BJ (cell line): Measurements from ENCODE around the gene PPP1R13B. TPM values are rescaled to one million over a fixed set of nuclear protein-coding genes. Genes with fewer than 3 reads are reported as not detected.

Experiments
- CTCF ChIA-PET: fragments of 350-600 bp; formaldehyde crosslinking; extraction: SDS; loops from one replicate; lab custom pipeline; 2021; ENCODE audit warnings: antibody characterized with exemption, inconsistent platforms; lab: Yijun Ruan, JAX
- POLR2A ChIA-PET: fragments of 300-600 bp; sonication (Branson Sonifier 250); formaldehyde crosslinking; extraction: SDS; loops from one replicate; lab custom pipeline; 2021; ENCODE audit warnings: antibody characterized with exemption; lab: Charles Lee
- DNase-seq: peaks from one replicate; pipeline ENCODE4 v3.0.0-alpha.2; 2011; ENCODE audit warnings: low read depth
- H3K27me3 ChIP-seq: 2 replicates; pipeline ENCODE4 v1.6.0; 2011; ENCODE audit warnings: low read length; ENCODE audit not compliant: control insufficient read depth, insufficient read depth
- H3K36me3 ChIP-seq: 2 replicates; pipeline ENCODE4 v1.5.1; 2011; ENCODE audit warnings: low read length; ENCODE audit not compliant: control insufficient read depth, insufficient read depth
- H3K4me3 ChIP-seq: 2 replicates; pipeline ENCODE4 v1.5.1; 2011; ENCODE audit warnings: low read depth, mild to moderate bottlenecking, control low read depth, low read length
- CTCF ChIP-seq: IDR thresholded peaks from 2 replicates; pipeline ENCODE4 v1.5.1; 2011; ENCODE audit warnings: low read depth, mild to moderate bottlenecking, control low read depth, inconsistent platforms, low read length, moderate library complexity; ENCODE audit not compliant: insufficient read depth
- polyA plus RNA-seq: library from polyadenylated mRNA; depleted of rRNA; stranded (reverse); fragments of >200 nt; gene quantifications from 2 replicates; pipeline ENCODE4 v1.2.3, GENCODE V29; 2011

PPP1R13B gene
- polyA plus RNA-seq, 1 experiment: 3.3 TPM

GRCh38 chr14:103728721-103729120 lies 118.7 kb downstream of the PPP1R13B start:
- no peaks in the 10 kb centered on the region for H3K27me3 ChIP-seq
- ChIA-PET CTCF (interaction anchor here (0.6 kb wide), 1 partner anchor 69 kb away, joined by 4 read pairs; no protein-coding TSS in a partner anchor), POLR2A (no interaction called here)
- H3K36me3 ChIP-seq: peaks cover 32% of the 10 kb centered on the region
- no peak overlapping the region for H3K4me3 ChIP-seq
- TF ChIP-seq CTCF: no peak
- no peak for DNase-seq

- ChIA-PET CTCF (no interaction called here), POLR2A (no interaction called here)
- Histone ChIP-seq H3K4me3 (no peak overlapping the region), H3K36me3 (peaks cover 32% of the 10 kb centered on the region), H3K27me3 (no peaks in the 10 kb centered on the region)
- no peak for DNase-seq
- TF ChIP-seq CTCF: no peak
Measured at GRCh38 chr14:103728141-103728540, 119.2 kb downstream of the PPP1R13B start.

GRCh38 chr14:103727313-103727980 lies 119.9 kb downstream of the PPP1R13B start:
- ChIA-PET POLR2A (no interaction called here), CTCF (no interaction called here)
- Histone ChIP-seq H3K27me3 (no peaks in the 10 kb centered on the region), H3K36me3 (peaks cover 28% of the 10 kb centered on the region), H3K4me3 (no peak overlapping the region)
- no peak for DNase-seq
- TF ChIP-seq CTCF: no peak

GRCh38 chr14:103726474-103726873 lies 120.9 kb downstream of the PPP1R13B start:
- DNase-seq: no peak
- CTCF ChIA-PET: no interaction called here
- peaks cover 25% of the 10 kb centered on the region for H3K36me3 ChIP-seq
- H3K4me3 ChIP-seq: no peak overlapping the region
- no peak for TF ChIP-seq CTCF
- H3K27me3 ChIP-seq: no peaks in the 10 kb centered on the region
- POLR2A ChIA-PET: no interaction called here

GRCh38 chr14:103725739-103726395 lies 121.5 kb downstream of the PPP1R13B start:
- Histone ChIP-seq H3K4me3 (no peak overlapping the region), H3K27me3 (no peaks in the 10 kb centered on the region), H3K36me3 (peaks cover 25% of the 10 kb centered on the region)
- ChIA-PET POLR2A (no interaction called here), CTCF (no interaction called here)
- no peak for TF ChIP-seq CTCF
- no peak for DNase-seq
